Thyroid gland (tissue), 4 donors: ENCODE results near the gene CSTF1.

Experiments used
- CTCF ChIP-seq, 6 experiments: fragments of 200-600 bp in 3 of 6; fragments of 450-650 bp in 3 of 6; sonication (generic) in 3 of 6; IDR thresholded peaks; one replicate each; pipeline ENCODE4 v1.5.1; 2016 to 2019; ENCODE audit warnings: antibody characterized with exemption in 6 of 6, mild to moderate bottlenecking in 2 of 6, inconsistent platforms in 1 of 6, moderate library complexity in 1 of 6
- POLR2A ChIP-seq, 2 donors: fragments of 450-650 bp; IDR thresholded peaks; one replicate each; pipeline ENCODE4 v1.6.1; 2017; ENCODE audit warnings: antibody characterized with exemption in 2 of 2, mild to moderate bottlenecking in 2 of 2, moderate library complexity in 1 of 2

DNA sequence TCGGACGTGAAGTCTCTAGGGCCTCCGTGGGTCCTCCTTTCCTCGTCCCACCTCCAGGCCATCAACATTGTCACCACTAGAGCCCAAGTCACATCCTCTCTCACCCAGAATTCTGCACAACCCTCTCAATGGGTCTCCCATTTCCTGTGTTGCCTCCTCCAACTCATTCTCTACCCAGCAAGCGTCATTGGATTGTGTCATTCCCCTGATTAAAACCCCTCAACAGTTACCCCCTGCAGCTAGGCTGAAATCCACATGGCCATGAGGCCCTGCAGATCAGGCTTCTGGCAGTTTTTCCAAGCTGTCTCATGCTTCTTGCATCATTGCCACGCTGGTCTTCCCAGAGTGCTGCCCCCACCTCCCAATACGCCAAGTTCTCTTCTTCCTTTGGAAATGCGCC lies 46.5 kb upstream of the CSTF1 start:
- no peak for TF ChIP-seq POLR2A (IDR thresholded peaks at IDR 0.05)
- no peak for TF ChIP-seq CTCF (IDR thresholded peaks at IDR 0.05)
